Measurements from ENCODE around the gene C11orf86.

DNA sequence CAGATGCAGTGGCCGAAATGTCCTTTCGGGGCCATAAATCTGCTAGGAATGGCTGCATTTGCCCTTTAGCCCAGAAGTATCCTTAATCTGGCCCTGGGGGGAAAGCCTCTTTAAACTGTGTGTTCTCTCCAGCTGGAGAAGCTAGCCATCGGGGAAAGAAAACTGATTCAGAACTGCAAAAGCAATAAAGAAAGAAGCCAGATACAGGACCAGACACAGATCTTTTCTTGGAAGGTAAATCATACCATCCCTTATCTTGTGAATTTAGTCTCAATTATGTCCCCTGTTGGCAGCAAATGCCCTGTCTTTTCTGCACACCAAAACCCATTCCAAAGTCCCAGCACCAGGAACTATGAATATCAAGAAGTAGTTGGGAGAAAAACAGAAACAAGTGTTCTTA is 42.6 kb upstream of the C11orf86 start:
- TF ChIP-seq EZH2 (IDR thresholded peaks at IDR 0.05; ENCODE audit: insufficient read depth, low read length): no peak
- TF ChIP-seq, protein P1, sequence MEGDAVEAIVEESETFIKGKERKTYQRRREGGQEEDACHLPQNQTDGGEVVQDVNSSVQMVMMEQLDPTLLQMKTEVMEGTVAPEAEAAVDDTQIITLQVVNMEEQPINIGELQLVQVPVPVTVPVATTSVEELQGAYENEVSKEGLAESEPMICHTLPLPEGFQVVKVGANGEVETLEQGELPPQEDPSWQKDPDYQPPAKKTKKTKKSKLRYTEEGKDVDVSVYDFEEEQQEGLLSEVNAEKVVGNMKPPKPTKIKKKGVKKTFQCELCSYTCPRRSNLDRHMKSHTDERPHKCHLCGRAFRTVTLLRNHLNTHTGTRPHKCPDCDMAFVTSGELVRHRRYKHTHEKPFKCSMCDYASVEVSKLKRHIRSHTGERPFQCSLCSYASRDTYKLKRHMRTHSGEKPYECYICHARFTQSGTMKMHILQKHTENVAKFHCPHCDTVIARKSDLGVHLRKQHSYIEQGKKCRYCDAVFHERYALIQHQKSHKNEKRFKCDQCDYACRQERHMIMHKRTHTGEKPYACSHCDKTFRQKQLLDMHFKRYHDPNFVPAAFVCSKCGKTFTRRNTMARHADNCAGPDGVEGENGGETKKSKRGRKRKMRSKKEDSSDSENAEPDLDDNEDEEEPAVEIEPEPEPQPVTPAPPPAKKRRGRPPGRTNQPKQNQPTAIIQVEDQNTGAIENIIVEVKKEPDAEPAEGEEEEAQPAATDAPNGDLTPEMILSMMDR (IDR thresholded peaks at IDR 0.05; ENCODE audit: insufficient read depth, low read depth, low read length): no peak
